SU-DHL-6 (cell line): Measurements from ENCODE around the gene CHD6.

ENCODE experiments used
- EZH2phosphoT487 ChIP-seq: fragments of 200-600 bp; sonication (generic), shearing (Covaris generic); conservative IDR thresholded peaks from 2 replicates; pipeline ENCODE4 v1.6.1; 2018; ENCODE audit warnings: mild to moderate bottlenecking, antibody characterized with exemption, low read length, moderate library complexity, mixed read lengths
- TF ChIP-seq, protein P1 (sequence below): fragments of 200-600 bp; sonication (generic); IDR thresholded peaks from one replicate; pipeline ENCODE4 v1.5.1; 2017; ENCODE audit warnings: antibody characterized with exemption, mild to moderate bottlenecking, low read length, moderate library complexity; ENCODE audit not compliant: insufficient read depth, poor library complexity, severe bottlenecking

DNA sequence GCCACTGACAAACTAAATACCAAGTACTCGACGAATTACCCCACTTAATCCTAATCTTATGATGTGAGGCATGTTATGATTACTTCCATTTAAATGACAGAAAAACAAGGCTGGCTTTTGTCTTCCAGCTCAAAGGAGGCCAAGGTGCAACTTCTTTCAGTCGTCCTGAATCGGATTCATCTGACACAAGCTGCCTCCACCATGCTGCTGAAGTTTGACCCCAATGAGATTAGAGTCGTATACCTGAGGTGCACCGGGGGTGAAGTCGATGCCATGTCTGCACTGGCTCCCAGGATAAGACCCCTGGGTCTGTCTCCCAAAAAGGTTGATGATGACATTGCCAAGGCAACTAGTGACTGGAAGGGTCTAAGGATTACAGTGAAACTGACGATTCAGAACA lies 71.0 kb downstream of the CHD6 start:
- TF ChIP-seq, protein P1, sequence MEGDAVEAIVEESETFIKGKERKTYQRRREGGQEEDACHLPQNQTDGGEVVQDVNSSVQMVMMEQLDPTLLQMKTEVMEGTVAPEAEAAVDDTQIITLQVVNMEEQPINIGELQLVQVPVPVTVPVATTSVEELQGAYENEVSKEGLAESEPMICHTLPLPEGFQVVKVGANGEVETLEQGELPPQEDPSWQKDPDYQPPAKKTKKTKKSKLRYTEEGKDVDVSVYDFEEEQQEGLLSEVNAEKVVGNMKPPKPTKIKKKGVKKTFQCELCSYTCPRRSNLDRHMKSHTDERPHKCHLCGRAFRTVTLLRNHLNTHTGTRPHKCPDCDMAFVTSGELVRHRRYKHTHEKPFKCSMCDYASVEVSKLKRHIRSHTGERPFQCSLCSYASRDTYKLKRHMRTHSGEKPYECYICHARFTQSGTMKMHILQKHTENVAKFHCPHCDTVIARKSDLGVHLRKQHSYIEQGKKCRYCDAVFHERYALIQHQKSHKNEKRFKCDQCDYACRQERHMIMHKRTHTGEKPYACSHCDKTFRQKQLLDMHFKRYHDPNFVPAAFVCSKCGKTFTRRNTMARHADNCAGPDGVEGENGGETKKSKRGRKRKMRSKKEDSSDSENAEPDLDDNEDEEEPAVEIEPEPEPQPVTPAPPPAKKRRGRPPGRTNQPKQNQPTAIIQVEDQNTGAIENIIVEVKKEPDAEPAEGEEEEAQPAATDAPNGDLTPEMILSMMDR, result no peak
- TF ChIP-seq EZH2phosphoT487, result no peak
